HepG2 (cell line): Measurements from ENCODE around the gene ILKAP. TPM values are rescaled to one million over a fixed set of nuclear protein-coding genes. Genes with fewer than 3 reads are reported as not detected.

Experiments
- ATAC-seq: fragments of 200-7000 bp; cut with Tn5 transposase; 3 replicates; pipeline ENCODE4 v1.9.1; 2020; ENCODE audit warnings: mild to moderate bottlenecking, moderate library complexity
- BruUV-seq: library from RNA; stranded (reverse); fragments of 400-500 nt; replicated peaks from 2 replicates; lab custom pipeline; 2021; lab: Mats Ljungman, UMichigan
- CTCF ChIA-PET: fragments of 300-600 bp; formaldehyde crosslinking; extraction: SDS; loops from one replicate; lab custom pipeline; 2021; ENCODE audit warnings: low total read pairs, inconsistent platforms, low intra/inter-chr PET ratio; lab: Yijun Ruan, JAX
- POLR2A ChIA-PET: fragments of 350-600 bp; sonication (Branson Sonifier 250); formaldehyde crosslinking; loops from one replicate; lab custom pipeline; 2020; ENCODE audit warnings: antibody characterized with exemption, inconsistent platforms; lab: Yijun Ruan, JAX
- DNase-seq: peaks from one replicate; pipeline ENCODE4 v3.0.0-alpha.2; 2015; ENCODE audit warnings: low spot score
- FAIRE-seq: peaks from 3 replicates; lab custom pipeline; 2011; peaks lifted over from hg19 to GRCh38; lab: Jason Lieb, UNC
- H2AFZ ChIP-seq: one replicate; pipeline ENCODE4 v1.6.1; 2011; ENCODE audit warnings: low read length, inconsistent platforms
- H3K27ac ChIP-seq: fragments of 300-600 bp; 3 replicates; pipeline ENCODE4 v1.8.0; 2011; ENCODE audit warnings: mixed run types, mild to moderate bottlenecking, mixed read lengths, low read length, inconsistent platforms; ENCODE audit not compliant: insufficient read depth; ENCODE audit errors: extremely low read length
- H3K27me3 ChIP-seq, 2 experiments: fragments of 200-600 bp in 1 of 2; 2 replicates in 1 of 2; 3 replicates in 1 of 2; pipeline versions ENCODE4 v1.6.0 to v1.8.0; 2011; ENCODE audit warnings: low read length in 2 of 2, mild to moderate bottlenecking in 2 of 2, moderate library complexity in 2 of 2, inconsistent platforms in 1 of 2; ENCODE audit not compliant: insufficient read depth in 2 of 2, control insufficient read depth in 1 of 2
- H3K36me3 ChIP-seq, 2 experiments: fragments of 200-600 bp in 1 of 2; replicated peaks in 1 of 2; 2 replicates in 1 of 2; 3 replicates in 1 of 2; pipeline versions ENCODE4 v1.5.1 to v1.8.0; 2011; ENCODE audit warnings: low read length in 2 of 2, inconsistent platforms in 1 of 2; ENCODE audit not compliant: insufficient read depth in 2 of 2, control insufficient read depth in 1 of 2
- H3K4me1 ChIP-seq: 2 replicates; pipeline ENCODE4 v1.5.1; 2012; ENCODE audit warnings: low read length, inconsistent platforms; ENCODE audit not compliant: insufficient read depth
- H3K4me2 ChIP-seq: 2 replicates; pipeline ENCODE4 v1.6.0; 2011; ENCODE audit warnings: low read depth, low read length, inconsistent platforms
- H3K4me3 ChIP-seq, 3 experiments: fragments of 200-600 bp in 1 of 3; sonication (generic), shearing (Covaris generic) in 1 of 3; replicated peaks in 1 of 3; 2 replicates each; pipeline ENCODE4 v1.5.1; 2011 to 2016; ENCODE audit warnings: low read length in 3 of 3, inconsistent platforms in 2 of 3, low read depth in 2 of 3, mild to moderate bottlenecking in 2 of 3, control low read depth in 1 of 3, mixed read lengths in 1 of 3; ENCODE audit not compliant: insufficient read depth in 1 of 3
- H3K79me2 ChIP-seq: one replicate; pipeline ENCODE4 v1.6.1; 2011; ENCODE audit warnings: low read length, inconsistent platforms; ENCODE audit not compliant: insufficient read depth
- H3K9ac ChIP-seq: 2 replicates; pipeline ENCODE4 v1.6.0; 2011; ENCODE audit warnings: mild to moderate bottlenecking, low read depth, low read length, inconsistent platforms; ENCODE audit not compliant: insufficient read depth
- H3K9me3 ChIP-seq: 2 replicates; pipeline ENCODE4 v1.5.1; 2012; ENCODE audit warnings: mild to moderate bottlenecking, low read length
- H4K20me1 ChIP-seq: 2 replicates; pipeline ENCODE4 v1.6.0; 2011; ENCODE audit warnings: inconsistent platforms, mild to moderate bottlenecking, low read length, moderate library complexity; ENCODE audit not compliant: insufficient read depth
- BRD4 ChIP-seq: sonication (generic); formaldehyde crosslinking; IDR thresholded peaks from 2 replicates; pipeline ENCODE4 v1.4.0; 2020; ENCODE audit warnings: missing genetic modification reagents
- CC2D1A ChIP-seq: sonication (generic); formaldehyde crosslinking; IDR thresholded peaks from 2 replicates; pipeline ENCODE4 v1.8.1; 2023; ENCODE audit warnings: mild to moderate bottlenecking, missing genetic modification reagents
- CENPX ChIP-seq: sonication (generic); formaldehyde crosslinking; IDR thresholded peaks from 2 replicates; pipeline ENCODE4 v1.9.0; 2021; ENCODE audit warnings: mild to moderate bottlenecking, missing genetic modification reagents, moderate library complexity
- DZIP1 ChIP-seq: sonication (generic); formaldehyde crosslinking; IDR thresholded peaks from 2 replicates; pipeline ENCODE4 v1.5.0; 2020; ENCODE audit warnings: mild to moderate bottlenecking, missing genetic modification reagents
- EED ChIP-seq: sonication (generic); formaldehyde crosslinking; IDR thresholded peaks from 2 replicates; pipeline ENCODE4 v1.5.0; 2020; ENCODE audit warnings: mild to moderate bottlenecking, missing genetic modification reagents
- HDAC6 ChIP-seq: fragments of 200-600 bp; sonication (generic); IDR thresholded peaks from 2 replicates; pipeline ENCODE4 v1.7.0; 2017; ENCODE audit warnings: mild to moderate bottlenecking, antibody characterized with exemption, low read length, low read depth
- MAX ChIP-seq: IDR thresholded peaks from 2 replicates; pipeline ENCODE4 v1.6.1; 2012; ENCODE audit warnings: inconsistent platforms
- RAD21 ChIP-seq: fragments of 450-650 bp; formaldehyde crosslinking; IDR thresholded peaks from 2 replicates; pipeline ENCODE4 v1.5.0; 2020; ENCODE audit warnings: mild to moderate bottlenecking
- RBM39 ChIP-seq: fragments of 200-400 bp; formaldehyde crosslinking; IDR thresholded peaks from one replicate; pipeline ENCODE4 v1.6.1; 2018; ENCODE audit warnings: antibody characterized with exemption, mild to moderate bottlenecking, low read depth, low read length; ENCODE audit not compliant: poor library complexity, severe bottlenecking
- SALL1 ChIP-seq: sonication (generic); formaldehyde crosslinking; IDR thresholded peaks from 2 replicates; pipeline ENCODE4 v1.8.0; 2022; ENCODE audit warnings: mild to moderate bottlenecking, missing genetic modification reagents
- THYN1 ChIP-seq: sonication (generic); formaldehyde crosslinking; IDR thresholded peaks from 2 replicates; pipeline ENCODE4 v1.8.1; 2023; ENCODE audit warnings: low read depth, mild to moderate bottlenecking, moderate library complexity, missing genetic modification reagents, borderline replicate concordance
- ZFP41 ChIP-seq: sonication (generic); formaldehyde crosslinking; IDR thresholded peaks from 2 replicates; pipeline ENCODE4 v1.4.0; 2020; ENCODE audit warnings: mild to moderate bottlenecking, missing genetic modification reagents, borderline replicate concordance
- ZNF337 ChIP-seq: sonication (generic); formaldehyde crosslinking; IDR thresholded peaks from 2 replicates; pipeline ENCODE4 v1.5.1; 2020; ENCODE audit warnings: missing genetic modification reagents, low read depth, mild to moderate bottlenecking, borderline replicate concordance
- ZNF513 ChIP-seq: sonication (generic); formaldehyde crosslinking; conservative IDR thresholded peaks from 2 replicates; pipeline ENCODE4 v1.5.0; 2020; ENCODE audit warnings: missing genetic modification reagents
- ZNF629 ChIP-seq: sonication (generic); formaldehyde crosslinking; conservative IDR thresholded peaks from 2 replicates; pipeline ENCODE4 v1.5.0; 2020; ENCODE audit warnings: missing genetic modification reagents
- ZSCAN9 ChIP-seq: IDR thresholded peaks from 2 replicates; pipeline ENCODE4 v1.6.1; 2016; ENCODE audit warnings: borderline replicate concordance
- WGBS: methylation state at CpG from one replicate; pipeline ENCODE4 v1.1.6; 2017; ENCODE audit warnings: low lambda C conversion rate; 5-methylcytosine and 5-hydroxymethylcytosine counted together
- in situ Hi-C: cut with HindIII; loops from 2 replicates; pipeline ENCODE4 v1.10.0; 2017; ENCODE audit warnings: low pct_unique_long_range_greater_than_20kb; ENCODE audit not compliant: extremely low pct_ligation_motif_present
- intact Hi-C: fragments of 100-400 bp; cut with micrococcal nuclease; formaldehyde crosslinking; loops from one replicate; pipeline ENCODE4 v1.10.0; 2022; ENCODE audit not compliant: unreplicated experiment
- polyA plus RNA-seq, 8 experiments: library from polyadenylated mRNA; depleted of rRNA in 3 of 8; stranded (reverse) in 7 of 8; unstranded in 1 of 8; fragments of >200 nt; fragmentation: Illumina TruSeq in 4 of 8; extraction: Trizol in 4 of 8; gene quantifications; 2 replicates each; pipeline versions ENCODE4 v1.2.1 to v1.2.3, GENCODE V29; 2011 to 2016; ENCODE audit warnings: low read depth in 4 of 8, missing spikeins in 1 of 8, mixed read lengths in 1 of 8; ENCODE audit not compliant: insufficient read depth in 1 of 8
- total RNA-seq, 5 experiments: library from RNA; depleted of rRNA; stranded (reverse); fragments of >200 nt; fragmentation: Illumina TruSeq; extraction: Trizol; gene quantifications; 2 replicates each; pipeline ENCODE4 v1.2.3, GENCODE V29; 2016; ENCODE audit warnings: low read depth in 1 of 5
- TF ChIP-seq, protein P1 (sequence below): sonication (generic); formaldehyde crosslinking; IDR thresholded peaks from 2 replicates; pipeline ENCODE4 v1.8.0; 2022; ENCODE audit warnings: missing genetic modification reagents, low read depth, mild to moderate bottlenecking, borderline replicate concordance
- TF ChIP-seq, protein P2 (sequence below): sonication (generic); formaldehyde crosslinking; IDR thresholded peaks from 2 replicates; pipeline ENCODE4 v1.9.0; 2021; ENCODE audit warnings: missing genetic modification reagents, borderline replicate concordance
- TF ChIP-seq, protein P3 (sequence below): sonication (generic); formaldehyde crosslinking; IDR thresholded peaks from 2 replicates; pipeline ENCODE4 v1.8.0; 2022; ENCODE audit warnings: missing genetic modification reagents, mild to moderate bottlenecking, borderline replicate concordance

Gene ILKAP
- total and polyA plus RNA-seq, 2 of the 13 experiments (the other 11 are each of a cell fraction or from before 2014, with no cell fraction given): 29.6 to 33.1 TPM

GRCh38 chr2:238174701-238175100 is 28.8 kb downstream of the ILKAP start:
- H3K9me3 ChIP-seq: no peaks in the 10 kb centered on the region
- H3K79me2 ChIP-seq: no peaks in the 10 kb centered on the region
- DNase-seq: no peak
- no peak overlapping the region for H3K4me2 ChIP-seq
- no peaks in the 10 kb centered on the region for H3K4me1 ChIP-seq
- intact Hi-C loops: no loop called here
- H3K36me3 ChIP-seq: peaks cover 36 to 79% of the 10 kb centered on the region in 2 experiments
- H3K9ac ChIP-seq: no peak overlapping the region
- no peak overlapping the region for H3K27ac ChIP-seq
- H4K20me1 ChIP-seq: no peaks in the 10 kb centered on the region
- BruUV-seq: no TSS peak
- H2AFZ ChIP-seq: no peak overlapping the region
- 87% methylated on average over 3 of the region's 3 CpGs for WGBS
- CTCF ChIA-PET: no interaction called here
- FAIRE-seq: no peak
- POLR2A ChIA-PET: no interaction called here
- ATAC-seq: no peak
- in situ Hi-C loops: no loop called here
- H3K4me3 ChIP-seq: no peak overlapping the region
- H3K27me3 ChIP-seq: no peaks in the 10 kb centered on the region
- TF ChIP-seq ZSCAN9 (CRISPR knock-in tag) (no peak), EED (no peak), RAD21 (no peak), BRD4 (CRISPR knock-in tag) (no peak), ZNF629 (CRISPR knock-in tag) (no peak), ZNF513 (no peak), MAX (no peak), HDAC6 (no peak), ZFP41 (CRISPR knock-in tag) (no peak), THYN1 (no peak), SALL1 (CRISPR knock-in tag) (no peak), ZNF337 (no peak), CENPX (no peak), CC2D1A (CRISPR knock-in tag) (no peak), DZIP1 (CRISPR knock-in tag) (no peak), RBM39 (no peak)
- TF ChIP-seq, protein P1, sequence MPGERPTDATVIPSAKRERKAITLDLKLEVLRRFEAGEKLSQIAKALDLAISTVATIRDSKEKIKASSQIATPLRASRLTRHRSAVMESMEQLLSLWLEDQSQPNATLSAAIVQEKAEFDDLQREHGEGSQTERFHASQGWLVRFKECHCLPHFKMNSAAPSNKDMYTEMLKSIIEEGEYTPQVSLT: no peak
- TF ChIP-seq, protein P2, sequence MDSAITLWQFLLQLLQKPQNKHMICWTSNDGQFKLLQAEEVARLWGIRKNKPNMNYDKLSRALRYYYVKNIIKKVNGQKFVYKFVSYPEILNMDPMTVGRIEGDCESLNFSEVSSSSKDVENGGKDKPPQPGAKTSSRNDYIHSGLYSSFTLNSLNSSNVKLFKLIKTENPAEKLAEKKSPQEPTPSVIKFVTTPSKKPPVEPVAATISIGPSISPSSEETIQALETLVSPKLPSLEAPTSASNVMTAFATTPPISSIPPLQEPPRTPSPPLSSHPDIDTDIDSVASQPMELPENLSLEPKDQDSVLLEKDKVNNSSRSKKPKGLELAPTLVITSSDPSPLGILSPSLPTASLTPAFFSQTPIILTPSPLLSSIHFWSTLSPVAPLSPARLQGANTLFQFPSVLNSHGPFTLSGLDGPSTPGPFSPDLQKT: no peak
- TF ChIP-seq, protein P3, sequence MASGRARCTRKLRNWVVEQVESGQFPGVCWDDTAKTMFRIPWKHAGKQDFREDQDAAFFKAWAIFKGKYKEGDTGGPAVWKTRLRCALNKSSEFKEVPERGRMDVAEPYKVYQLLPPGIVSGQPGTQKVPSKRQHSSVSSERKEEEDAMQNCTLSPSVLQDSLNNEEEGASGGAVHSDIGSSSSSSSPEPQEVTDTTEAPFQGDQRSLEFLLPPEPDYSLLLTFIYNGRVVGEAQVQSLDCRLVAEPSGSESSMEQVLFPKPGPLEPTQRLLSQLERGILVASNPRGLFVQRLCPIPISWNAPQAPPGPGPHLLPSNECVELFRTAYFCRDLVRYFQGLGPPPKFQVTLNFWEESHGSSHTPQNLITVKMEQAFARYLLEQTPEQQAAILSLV: no peak
